ENCODE measurements around the gene STAG1.
"Not testable (repeated sequence)": the region's sequence is repeated elsewhere in the genome, so short reads cannot be mapped to it uniquely, and the experiment has no call there.

Gene STAG1

GRCh38 chr3:136595913-136596697, 156.1 kb downstream of the STAG1 start:
- peak; percentile 7 for DNase-seq (ENCODE audit: low read depth)

DNA sequence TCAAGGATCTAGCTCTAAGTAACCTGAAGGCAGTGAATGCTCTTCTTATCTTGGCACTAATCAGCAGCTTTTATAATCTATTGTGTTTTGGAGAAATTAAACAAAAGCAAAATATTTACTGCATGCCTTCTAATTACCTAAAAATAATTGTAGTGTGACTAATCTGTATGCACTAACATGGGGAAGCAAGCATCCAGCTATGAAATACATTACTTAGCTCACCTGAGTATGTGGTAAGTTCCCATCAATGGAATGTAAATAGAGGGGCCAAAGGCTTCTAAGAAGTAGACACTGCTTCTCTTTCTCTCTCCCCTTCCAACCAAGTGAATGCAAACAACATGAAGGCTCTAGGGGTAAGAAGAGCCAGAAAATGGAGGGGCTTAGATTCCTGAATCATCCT, 165.6 kb downstream of the STAG1 start:
- DNase-seq (ENCODE audit: low read depth), result no peak

GRCh38 chr3:136584728-136585127, 167.4 kb downstream of the STAG1 start:
- peak; percentile 38 for DNase-seq (ENCODE audit: low read depth)

- DNase-seq (ENCODE audit: low read depth), result no peak
These were observed 168.4 kb downstream of the STAG1 start for GRCh38 chr3:136583823-136584222.

GRCh38 chr3:136577791-136578190, 174.4 kb downstream of the STAG1 start:
- DNase-seq (ENCODE audit: low read depth), result no peak

DNA sequence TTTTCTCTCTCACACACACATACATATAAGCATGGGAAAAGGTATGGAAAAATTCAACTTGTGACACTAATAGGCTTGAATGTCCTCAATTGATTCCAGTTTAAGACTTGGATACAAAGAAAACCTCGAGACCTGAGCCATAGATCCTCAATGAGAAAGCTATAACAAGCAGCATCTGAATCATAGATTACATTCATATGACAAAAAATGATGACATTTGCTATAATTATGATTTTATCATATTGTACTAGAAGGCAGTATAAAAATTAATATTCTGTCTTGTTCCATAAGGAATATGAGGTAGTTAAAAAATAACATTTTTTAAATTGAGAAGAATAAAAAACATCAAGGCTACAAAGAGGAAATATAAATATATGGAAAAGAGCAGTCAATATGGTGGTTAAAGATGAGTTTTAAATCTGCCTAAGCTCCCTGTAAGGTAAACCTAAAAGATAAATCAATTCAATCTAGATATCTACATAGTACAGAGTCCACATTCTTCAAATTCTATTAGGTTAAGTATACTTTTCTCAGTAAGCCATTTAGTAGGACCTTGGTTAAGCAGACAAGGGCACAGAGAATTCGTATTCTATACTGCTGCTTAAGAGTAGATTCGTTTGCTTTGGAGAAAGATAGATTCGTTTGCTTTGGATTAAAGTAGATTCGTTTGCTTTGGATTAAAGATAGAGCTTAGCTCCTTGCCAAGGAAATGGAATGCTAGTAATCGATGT, 175.7 kb downstream of the STAG1 start:
- DNase-seq (ENCODE audit: low read depth), result no peak

DNA sequence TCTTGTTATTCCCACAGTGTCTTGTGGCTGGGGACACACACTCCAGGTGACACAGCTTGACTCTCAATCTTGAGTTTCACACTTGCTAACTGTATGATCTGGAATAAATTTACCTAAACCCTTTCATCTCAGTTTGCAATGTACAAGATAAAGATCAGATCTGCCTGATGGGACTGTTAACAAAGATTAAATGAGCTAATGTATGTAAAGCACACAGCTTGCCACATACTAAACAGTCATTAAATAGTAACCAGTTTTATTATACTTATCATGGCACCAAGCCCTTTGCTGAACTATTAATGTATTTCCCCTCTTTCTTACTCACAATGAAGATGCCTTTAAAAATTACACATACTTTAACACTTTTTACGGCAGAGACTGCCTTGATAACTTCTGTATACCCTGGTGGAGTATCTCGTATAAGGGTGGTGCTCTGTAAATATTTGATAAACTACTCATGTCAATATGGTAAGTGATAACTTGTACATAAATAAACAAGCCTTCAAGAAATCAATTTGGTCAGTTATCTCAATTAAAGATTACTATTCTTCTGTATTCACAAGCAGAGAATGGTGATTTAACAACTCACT, 184.5 kb downstream of the STAG1 start:
- DNase-seq (ENCODE audit: low read depth), result no peak

GRCh38 chr3:136564962-136565361, 187.2 kb downstream of the STAG1 start:
- DNase-seq (ENCODE audit: low read depth), result not testable (repeated sequence)

DNA sequence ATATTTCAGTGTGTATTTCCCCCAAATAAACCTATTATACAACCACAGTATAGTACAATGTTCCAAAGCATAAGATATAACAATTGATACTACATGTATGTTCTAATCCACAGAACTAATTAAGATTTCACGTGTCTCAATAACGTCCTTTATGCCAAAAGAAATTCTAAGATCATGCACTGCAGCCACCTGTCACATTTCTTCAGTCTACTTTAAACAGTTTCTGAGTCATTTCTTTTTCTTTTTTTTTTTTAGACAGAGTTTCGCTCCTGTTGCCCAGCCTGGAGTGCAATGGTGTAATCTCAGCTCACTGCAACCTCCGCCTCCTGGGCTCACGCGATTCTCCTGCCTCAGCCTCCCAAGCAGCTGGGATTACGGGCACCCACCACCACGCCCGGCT, 190.2 kb downstream of the STAG1 start:
- no peak for DNase-seq (ENCODE audit: low read depth)

DNA sequence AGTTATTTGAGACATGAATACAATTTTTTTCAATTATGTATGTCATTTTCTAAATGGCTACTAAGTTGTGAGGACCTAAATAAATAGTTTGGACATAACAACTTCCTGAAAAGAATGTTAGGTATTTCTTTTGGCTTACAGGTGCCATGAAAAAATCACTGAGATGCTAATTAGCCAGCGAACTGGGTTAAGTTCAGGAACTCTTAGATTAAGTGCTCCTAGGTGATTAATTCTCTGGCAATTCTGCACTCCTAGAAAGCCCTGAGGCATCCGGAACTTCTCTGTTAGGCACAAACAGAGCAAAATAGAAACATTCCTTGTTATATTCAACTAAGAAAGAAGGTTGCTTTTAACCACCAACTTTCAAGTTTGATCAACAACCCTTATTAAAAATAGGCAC, 192.3 kb downstream of the STAG1 start:
- DNase-seq (ENCODE audit: low read depth), result no peak

GRCh38 chr3:136549461-136549860, 202.7 kb downstream of the STAG1 start:
- DNase-seq (ENCODE audit: low read depth), result not testable (repeated sequence)

DNA sequence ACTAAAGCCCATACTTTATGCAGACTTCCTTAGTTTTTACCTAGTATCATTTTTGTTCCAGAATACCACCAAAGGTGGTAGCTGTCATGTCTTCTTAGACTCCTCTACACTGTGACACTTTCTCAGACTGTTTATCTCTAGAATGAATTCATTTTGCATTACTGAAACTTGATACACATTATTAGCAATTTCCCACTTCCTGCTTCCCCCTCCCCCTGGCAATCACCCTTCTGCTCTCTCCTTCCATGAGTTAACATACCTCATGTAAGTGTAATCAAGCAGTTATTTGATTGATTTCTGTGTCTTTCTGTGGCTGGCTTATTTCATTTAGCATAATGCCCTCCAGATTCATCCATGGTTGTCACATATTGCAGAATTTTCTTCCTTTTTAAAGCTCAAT, 204.9 kb downstream of the STAG1 start:
- DNase-seq (ENCODE audit: low read depth), result peak; percentile 54

DNA sequence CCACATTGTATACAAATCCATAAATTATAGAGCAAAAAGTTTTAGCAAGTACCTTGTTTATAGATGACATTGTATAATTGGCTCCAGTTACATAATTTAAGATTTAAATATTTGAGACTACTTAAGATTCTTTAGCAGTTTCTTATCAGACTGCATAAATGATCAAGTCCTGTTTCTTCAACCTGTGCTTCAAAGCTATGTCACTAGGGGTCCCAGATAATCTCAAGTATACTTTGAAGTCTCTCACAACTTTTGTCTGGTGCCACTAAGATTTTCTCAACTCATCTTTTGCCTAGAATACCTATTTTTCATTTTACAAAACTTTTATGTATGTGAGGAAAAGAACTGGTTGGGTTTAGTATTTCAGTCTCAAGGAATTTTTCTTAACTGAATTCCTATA, 205.5 kb downstream of the STAG1 start:
- peak; percentile 32 for DNase-seq (ENCODE audit: low read depth)

- DNase-seq (ENCODE audit: low read depth), result peak; percentile 54
These were observed 206.4 kb downstream of the STAG1 start for GRCh38 chr3:136545664-136546268.

DNA sequence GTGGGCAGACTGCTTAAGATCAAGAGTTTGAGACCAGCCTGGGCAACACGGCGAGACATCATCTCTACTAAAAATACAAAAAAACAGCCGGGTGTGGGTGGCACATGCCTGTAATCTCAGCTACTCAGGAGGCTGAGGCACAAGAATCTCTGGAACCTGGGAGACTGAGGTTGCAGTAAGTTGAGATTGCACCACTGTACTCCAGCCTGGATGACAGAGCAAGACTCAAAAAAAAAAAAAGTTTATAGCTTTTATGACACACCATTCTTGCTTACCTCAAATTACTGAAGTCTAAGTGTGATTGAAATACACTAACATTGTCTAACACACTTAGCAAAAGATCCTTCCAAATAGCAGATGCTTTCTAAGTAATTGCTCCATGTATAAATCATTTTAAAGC, 207.6 kb downstream of the STAG1 start:
- peak; percentile 45 for DNase-seq (ENCODE audit: low read depth)

DNA sequence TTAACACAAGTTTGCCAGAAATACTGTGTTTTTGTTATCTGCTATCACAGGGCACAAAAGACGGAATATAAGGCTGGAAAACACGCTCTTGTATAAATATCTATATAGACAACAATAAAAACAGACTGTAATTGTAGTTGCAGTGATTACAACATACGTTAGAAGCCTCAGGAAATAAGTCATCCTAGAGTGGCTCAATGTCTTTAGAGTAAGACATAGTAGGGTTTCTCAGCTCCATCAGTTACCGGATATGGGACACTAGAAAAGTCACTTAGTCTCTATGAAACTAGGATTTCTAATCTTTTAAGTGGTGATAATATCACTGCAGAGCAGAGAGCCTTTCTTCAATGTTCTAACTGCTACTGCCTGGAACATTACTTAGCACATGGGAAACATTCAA, 208.8 kb downstream of the STAG1 start:
- DNase-seq (ENCODE audit: low read depth), result peak; percentile 78

GRCh38 chr3:136535906-136536305, 216.3 kb downstream of the STAG1 start:
- peak; percentile 74 for DNase-seq (ENCODE audit: low read depth)

- DNase-seq (ENCODE audit: low read depth), result no peak
These were observed 219.4 kb downstream of the STAG1 start for GRCh38 chr3:136532766-136533165.

DNA sequence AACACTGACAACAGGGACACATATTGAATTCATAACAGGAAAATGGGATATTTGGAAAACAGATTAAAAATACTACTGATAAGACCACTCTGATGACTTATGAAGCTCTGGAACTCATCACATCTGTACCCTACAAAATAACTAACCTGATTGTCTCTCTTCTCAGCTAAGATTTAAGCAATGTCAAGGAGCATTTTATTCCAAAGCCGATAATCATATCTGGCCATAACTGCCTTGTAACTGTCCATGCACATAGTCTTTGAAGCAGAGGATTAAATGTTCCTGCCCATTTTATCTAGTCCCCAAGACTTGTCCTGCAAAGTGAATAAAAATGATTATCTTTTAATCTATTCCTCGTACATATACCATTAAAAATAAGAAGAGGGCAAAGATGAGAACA, 234.1 kb downstream of the STAG1 start:
- DNase-seq (ENCODE audit: low read depth), result no peak

- no peak for DNase-seq (ENCODE audit: low read depth)
These were observed 235.5 kb downstream of the STAG1 start for GRCh38 chr3:136516656-136517055.

GRCh38 chr3:136516095-136516494, 236.1 kb downstream of the STAG1 start:
- DNase-seq (ENCODE audit: low read depth), result no peak

DNA sequence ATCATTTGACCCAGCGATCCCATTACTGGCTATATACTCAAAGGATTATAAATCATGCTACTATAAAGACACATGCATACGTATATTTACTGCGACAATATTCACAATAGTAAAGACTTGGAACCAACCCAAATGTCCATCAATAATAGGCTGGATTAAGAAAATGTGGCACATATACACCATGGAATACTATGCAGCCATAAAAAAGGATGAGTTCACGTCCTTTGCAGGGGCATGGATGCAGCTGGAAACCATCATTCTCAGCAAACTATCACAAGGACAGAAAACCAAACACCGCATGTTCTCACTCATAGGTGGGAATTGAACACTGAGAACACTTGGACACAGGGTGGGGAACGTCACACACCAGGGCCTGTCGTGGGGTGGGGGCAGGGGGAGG, 237.6 kb downstream of the STAG1 start:
- not testable (repeated sequence) for DNase-seq (ENCODE audit: low read depth)

DNA sequence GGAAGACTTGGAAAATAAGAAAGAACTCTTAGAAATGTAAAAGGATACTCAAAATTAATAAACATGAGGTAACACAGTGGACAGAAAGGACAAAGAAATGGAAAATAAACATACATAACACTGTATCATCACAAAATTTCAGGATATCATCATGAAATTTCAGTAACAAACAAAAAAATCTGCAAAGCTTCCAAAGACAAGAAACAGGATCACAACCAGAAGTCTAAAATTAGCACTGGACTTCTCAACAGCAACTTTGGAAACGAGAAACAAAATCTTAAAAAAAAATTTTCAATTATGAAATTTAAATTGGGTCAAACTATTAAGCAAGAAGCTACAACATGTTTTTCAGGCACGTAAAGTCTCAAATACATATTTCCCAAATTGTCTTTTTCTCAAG, 238.8 kb downstream of the STAG1 start:
- DNase-seq (ENCODE audit: low read depth), result no peak

All from iris pigment epithelial cell (primary cell).